ENCODE results near the gene GBP7. TPM values are rescaled to one million over a fixed set of nuclear protein-coding genes. Genes with fewer than 3 reads are reported as not detected.

Gene GBP7
- total RNA-seq, 1 donor: not detected

- TF ChIP-seq, protein P1, sequence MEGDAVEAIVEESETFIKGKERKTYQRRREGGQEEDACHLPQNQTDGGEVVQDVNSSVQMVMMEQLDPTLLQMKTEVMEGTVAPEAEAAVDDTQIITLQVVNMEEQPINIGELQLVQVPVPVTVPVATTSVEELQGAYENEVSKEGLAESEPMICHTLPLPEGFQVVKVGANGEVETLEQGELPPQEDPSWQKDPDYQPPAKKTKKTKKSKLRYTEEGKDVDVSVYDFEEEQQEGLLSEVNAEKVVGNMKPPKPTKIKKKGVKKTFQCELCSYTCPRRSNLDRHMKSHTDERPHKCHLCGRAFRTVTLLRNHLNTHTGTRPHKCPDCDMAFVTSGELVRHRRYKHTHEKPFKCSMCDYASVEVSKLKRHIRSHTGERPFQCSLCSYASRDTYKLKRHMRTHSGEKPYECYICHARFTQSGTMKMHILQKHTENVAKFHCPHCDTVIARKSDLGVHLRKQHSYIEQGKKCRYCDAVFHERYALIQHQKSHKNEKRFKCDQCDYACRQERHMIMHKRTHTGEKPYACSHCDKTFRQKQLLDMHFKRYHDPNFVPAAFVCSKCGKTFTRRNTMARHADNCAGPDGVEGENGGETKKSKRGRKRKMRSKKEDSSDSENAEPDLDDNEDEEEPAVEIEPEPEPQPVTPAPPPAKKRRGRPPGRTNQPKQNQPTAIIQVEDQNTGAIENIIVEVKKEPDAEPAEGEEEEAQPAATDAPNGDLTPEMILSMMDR (IDR thresholded peaks at IDR 0.05; ENCODE audit: insufficient read depth, low read depth, low read length): no peak
- no peak overlapping the region for H3K4me3 ChIP-seq (ENCODE audit: low read depth, low read length)
- no peak for DNase-seq (ENCODE audit: low read depth)
Observed at GRCh38 chr1:89085781-89086180, 90.0 kb downstream of the GBP7 start.

Other genes starting within 250 kb of the GBP7 start
- gene KYAT3, start 183.4 kb downstream of the GBP7 start, total RNA-seq: 42.8 and 45.3 TPM in 2 replicates
- gene RBMXL1, start 183.4 kb downstream of the GBP7 start, total RNA-seq: 10.3 and 15.1 TPM in 2 replicates
- 24.8 and 41.0 TPM in 2 replicates for gene GBP3, start 153.1 kb downstream of the GBP7 start, total RNA-seq
- gene GBP1, start 110.8 kb downstream of the GBP7 start, total RNA-seq: 88.3 and 162 TPM in 2 replicates
- gene GBP2, start 49.9 kb downstream of the GBP7 start, total RNA-seq: 59.9 and 96.3 TPM in 2 replicates
- 14.2 and 44.5 TPM in 2 replicates for gene GBP4, start 22.9 kb upstream of the GBP7 start, total RNA-seq
- gene GBP5, start 96.9 kb upstream of the GBP7 start, total RNA-seq: under 0.01 and 0.32 TPM in 2 replicates
- gene GBP6, start 188.1 kb upstream of the GBP7 start, total RNA-seq: under 0.01 TPM in 1 of 2 replicates, not detected in the other

All from fibroblast of villous mesenchyme (primary cell).